ENCODE measurements around the gene ACOT8. TPM values are rescaled to one million over a fixed set of nuclear protein-coding genes. Genes with fewer than 3 reads are reported as not detected.

Gene ACOT8
- total and polyA plus RNA-seq, 2 of the 8 experiments (the other 6 are each of a cell fraction or from before 2014, with no cell fraction given) = 37.6 to 88.8 TPM

DNA sequence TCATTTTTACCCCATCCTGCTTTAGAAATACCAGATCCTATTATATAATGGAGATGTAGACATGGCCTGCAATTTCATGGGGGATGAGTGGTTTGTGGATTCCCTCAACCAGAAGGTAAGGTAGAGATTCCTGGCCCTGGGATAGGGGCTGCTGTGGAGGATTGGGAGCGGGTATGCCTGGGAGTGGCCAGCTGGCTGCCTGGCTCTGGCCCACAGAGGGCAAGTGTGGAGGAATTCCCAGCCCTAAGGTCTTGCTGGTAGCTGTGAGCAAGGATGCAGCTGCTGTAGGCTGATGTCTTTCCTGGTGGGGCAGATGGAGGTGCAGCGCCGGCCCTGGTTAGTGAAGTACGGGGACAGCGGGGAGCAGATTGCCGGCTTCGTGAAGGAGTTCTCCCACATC, 40.5 kb upstream of the ACOT8 start:
- H3K79me2 ChIP-seq (ENCODE audit: control insufficient read depth in 1 of 2, insufficient read depth in 2 of 2, low read length in 2 of 2) = no peaks in the 10 kb centered on the region
- H3K27me3 ChIP-seq (replicated peaks in 1 of 4; ENCODE audit: control insufficient read depth in 3 of 4, extremely low read depth in 1 of 4, insufficient read depth in 3 of 4, low read length in 3 of 4) = no peaks in the 10 kb centered on the region
- H2BK12ac ChIP-seq (ENCODE audit: low read depth, low read length) = no peak overlapping the region
- H3K23me2 ChIP-seq (ENCODE audit: low read depth, low read length) = no peaks in the 10 kb centered on the region
- H3K36me3 ChIP-seq (ENCODE audit: control insufficient read depth in 2 of 4, insufficient read depth in 4 of 4, low read length in 3 of 4) = peaks cover 15 to 49% (median 45%) of the 10 kb centered on the region in 4 experiments
- DNase-seq (ENCODE audit: low read depth in 1 of 2, low spot score in 2 of 2) = no peak
- no peak overlapping the region for H3K4me3 ChIP-seq (ENCODE audit: extremely low read depth in 1 of 4, insufficient read depth in 2 of 4, low read depth in 3 of 4, low read length in 4 of 4)
- peaks cover 0 to 14% of the 10 kb centered on the region in 2 experiments for H4K20me1 ChIP-seq (replicated peaks in 1 of 2; ENCODE audit: control insufficient read depth in 1 of 2, insufficient read depth in 2 of 2, low read length in 2 of 2)
- H3K4me2 ChIP-seq (ENCODE audit: insufficient read depth in 1 of 2, low read depth in 2 of 2, low read length in 2 of 2) = no peak overlapping the region
- no peak overlapping the region for H2AFZ ChIP-seq (ENCODE audit: low read length)
- no peaks in the 10 kb centered on the region for H3K79me1 ChIP-seq (ENCODE audit: low read depth, low read length)
- TF ChIP-seq YY1 (IDR thresholded peaks at IDR 0.05; ENCODE audit: low read depth, low read length) = no peak
- TF ChIP-seq SIRT6 (IDR thresholded peaks at IDR 0.05; ENCODE audit: low read length) = no peak
- no peak for TF ChIP-seq SAP30 (IDR thresholded peaks at IDR 0.05; ENCODE audit: insufficient read depth, insufficient replicate concordance, low read length)
- no peak for TF ChIP-seq CHD2 (IDR thresholded peaks at IDR 0.05; ENCODE audit: low read length)
- no peak for TF ChIP-seq POLR2AphosphoS5 (IDR thresholded peaks at IDR 0.05; ENCODE audit: low read depth, low read length)
- TF ChIP-seq TEAD4 (IDR thresholded peaks at IDR 0.05; ENCODE audit: low read depth, low read length) = no peak
- TF ChIP-seq SP1 (IDR thresholded peaks at IDR 0.05; ENCODE audit: low read depth, low read length) = no peak
- TF ChIP-seq KDM1A (IDR thresholded peaks at IDR 0.05; ENCODE audit: borderline replicate concordance, low read length) = no peak
- no peak for TF ChIP-seq GTF2F1 (IDR thresholded peaks at IDR 0.05; ENCODE audit: borderline replicate concordance, low read depth, low read length)
- TF ChIP-seq, protein P1, sequence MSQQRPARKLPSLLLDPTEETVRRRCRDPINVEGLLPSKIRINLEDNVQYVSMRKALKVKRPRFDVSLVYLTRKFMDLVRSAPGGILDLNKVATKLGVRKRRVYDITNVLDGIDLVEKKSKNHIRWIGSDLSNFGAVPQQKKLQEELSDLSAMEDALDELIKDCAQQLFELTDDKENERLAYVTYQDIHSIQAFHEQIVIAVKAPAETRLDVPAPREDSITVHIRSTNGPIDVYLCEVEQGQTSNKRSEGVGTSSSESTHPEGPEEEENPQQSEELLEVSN (IDR thresholded peaks at IDR 0.05) = no peak
- TF ChIP-seq TCF12 (IDR thresholded peaks at IDR 0.05; ENCODE audit: low read depth, low read length) = no peak
- no peak for TF ChIP-seq JUND (IDR thresholded peaks at IDR 0.05; ENCODE audit: low read length)
- H4K5ac ChIP-seq (ENCODE audit: insufficient read length, low read depth, low read length) = no peak overlapping the region
- H3K23ac ChIP-seq (ENCODE audit: insufficient read length) = no peak overlapping the region
- H3K56ac ChIP-seq (replicated peaks; ENCODE audit: insufficient read length, low read depth, low read length) = no peak overlapping the region
- no peak for FAIRE-seq
- H4K91ac ChIP-seq (replicated peaks; ENCODE audit: insufficient read length, low read length) = no peak overlapping the region
- H4K8ac ChIP-seq (ENCODE audit: extremely low read depth, insufficient read depth, low read length) = no peak overlapping the region
- no peak overlapping the region for H3K14ac ChIP-seq (ENCODE audit: insufficient read length)
- 96% methylated on average over 5 of the region's 7 CpGs; no CpG with 5 or more reads in 1 of the 2 experiments for WGBS, 2 experiments (ENCODE audit: extremely low coverage in 1 of 2, insufficient coverage in 1 of 2, insufficient read length in 1 of 2, insufficient replicate concordance in 2 of 2, low coverage in 1 of 2, low lambda C conversion rate in 2 of 2, missing lambda C conversion rate in 1 of 2)
- no peak overlapping the region for H3K27ac ChIP-seq (ENCODE audit: low read depth, low read length)
- no peak overlapping the region for H2BK20ac ChIP-seq (ENCODE audit: low read length)
- ChIA-PET POLR2A (ENCODE audit: partially characterized antibody) (interaction anchor here (1.0 to 11.2 kb wide), 12 partner anchors 6 to 73 kb away, joined by 3 to 172 read pairs (median 6); partner anchors contain the start of genes CTSA, NEURL2, PCIF1 and PLTP), CTCF (ENCODE audit: partially characterized antibody) (interaction anchor here (0.8 to 1.3 kb wide), 2 partner anchors 17 to 73 kb away, joined by 3 to 4 read pairs; partner anchors contain the start of gene ZSWIM1)
- H3K4me1 ChIP-seq (replicated peaks in 1 of 4; ENCODE audit: control insufficient read depth in 3 of 4, insufficient read depth in 4 of 4, low read length in 3 of 4) = no peaks in the 10 kb centered on the region
- H2BK5ac ChIP-seq (ENCODE audit: low read depth, low read length) = no peak overlapping the region
- H3K4ac ChIP-seq (replicated peaks; ENCODE audit: insufficient read length, low read depth, low read length) = no peak overlapping the region
- H3K18ac ChIP-seq (ENCODE audit: extremely low read depth, low read length) = no peak overlapping the region
- H3K9ac ChIP-seq (replicated peaks in 1 of 4; ENCODE audit: extremely low read depth in 1 of 4, low read depth in 3 of 4, low read length in 3 of 4) = no peak overlapping the region
- no peak overlapping the region for H2AK5ac ChIP-seq (ENCODE audit: low read depth, low read length)
- H2BK15ac ChIP-seq (ENCODE audit: low read length) = no peak overlapping the region
- H2BK120ac ChIP-seq (replicated peaks; ENCODE audit: low read depth, low read length) = no peak overlapping the region
- H3K9me3 ChIP-seq (ENCODE audit: insufficient read depth in 2 of 2, low read depth in 1 of 2, low read length in 1 of 2) = no peaks in the 10 kb centered on the region

All from H1 (cell line).